HEK293 (cell line): ENCODE data around the gene ACTRT2.

Experiments
- CTCF ChIA-PET: fragments of 350-600 bp; formaldehyde crosslinking; extraction: SDS; loops from one replicate; lab custom pipeline; 2021; ENCODE audit warnings: antibody characterized with exemption; lab: Yijun Ruan, JAX
- POLR2A ChIA-PET: fragments of 300-600 bp; formaldehyde crosslinking; extraction: SDS; loops from one replicate; lab custom pipeline; 2020; ENCODE audit warnings: antibody characterized with exemption, inconsistent platforms; lab: Yijun Ruan, JAX
- H3K27ac ChIP-seq: fragments of 200-500 bp; sonication (Bioruptor generic); 2 replicates; pipeline ENCODE4 v1.5.1; 2014; ENCODE audit warnings: low read depth, low read length, control low read depth, inconsistent platforms; ENCODE audit errors: extremely low read depth
- H3K36me3 ChIP-seq, 2 experiments: fragments of 200-500 bp in 1 of 2; sonication (Bioruptor generic) in 1 of 2; 1 replicate in 1 of 2; 2 replicates in 1 of 2; pipeline ENCODE4 v1.5.1; 2014 to 2017; ENCODE audit warnings: inconsistent platforms in 2 of 2, low read length in 2 of 2; ENCODE audit not compliant: control insufficient read depth in 2 of 2, insufficient read depth in 1 of 2
- H3K4me1 ChIP-seq: fragments of 200-500 bp; sonication (Bioruptor generic); 2 replicates; pipeline ENCODE4 v1.5.1; 2014; ENCODE audit warnings: mild to moderate bottlenecking, low read length, inconsistent platforms; ENCODE audit not compliant: control insufficient read depth, insufficient read depth
- H3K4me3 ChIP-seq: 2 replicates; pipeline ENCODE4 v1.5.1; 2011; ENCODE audit warnings: low read depth, mild to moderate bottlenecking, control low read depth, low read length, moderate library complexity
- H3K9me3 ChIP-seq: fragments of 200-500 bp; sonication (Bioruptor generic); 2 replicates; pipeline ENCODE4 v1.5.1; 2014; ENCODE audit warnings: low read depth, low read length, inconsistent platforms; ENCODE audit not compliant: control insufficient read depth, insufficient read depth
- BCL11A ChIP-seq: fragments of 450-650 bp; formaldehyde crosslinking; IDR thresholded peaks from 2 replicates; pipeline ENCODE4 v1.5.1; 2016; ENCODE audit warnings: low read depth, missing biosample characterization, missing genetic modification characterization
- GLIS1 ChIP-seq: fragments of 450-650 bp; formaldehyde crosslinking; IDR thresholded peaks from 2 replicates; pipeline ENCODE4 v1.5.1; 2016; ENCODE audit warnings: missing biosample characterization, missing genetic modification characterization
- GLIS2 ChIP-seq: fragments of 450-650 bp; formaldehyde crosslinking; IDR thresholded peaks from 2 replicates; pipeline ENCODE4 v1.5.1; 2016; ENCODE audit warnings: missing biosample characterization, missing genetic modification characterization
- IKZF3 ChIP-seq: fragments of 450-650 bp; IDR thresholded peaks from 2 replicates; pipeline ENCODE4 v1.5.0; 2018; ENCODE audit warnings: missing biosample characterization, mild to moderate bottlenecking, missing genetic modification characterization, moderate library complexity
- KLF16 ChIP-seq: fragments of 450-650 bp; formaldehyde crosslinking; IDR thresholded peaks from 2 replicates; pipeline ENCODE4 v1.5.1; 2017; ENCODE audit warnings: missing biosample characterization, missing genetic modification characterization
- KLF9 ChIP-seq: fragments of 450-650 bp; formaldehyde crosslinking; IDR thresholded peaks from 2 replicates; pipeline ENCODE4 v1.5.1; 2016; ENCODE audit warnings: missing biosample characterization, missing genetic modification characterization, low read depth
- MEIS1 ChIP-seq: sonication (generic); formaldehyde crosslinking; IDR thresholded peaks from 2 replicates; pipeline ENCODE4 v1.8.1; 2022; ENCODE audit warnings: missing genetic modification reagents, mild to moderate bottlenecking, borderline replicate concordance
- ZNF114 ChIP-seq: fragments of 450-650 bp; formaldehyde crosslinking; IDR thresholded peaks from 2 replicates; pipeline ENCODE4 v1.5.0; 2017; ENCODE audit warnings: missing biosample characterization, missing genetic modification characterization
- ZNF138 ChIP-seq: fragments of 450-650 bp; formaldehyde crosslinking; IDR thresholded peaks from 2 replicates; pipeline ENCODE4 v1.5.1; 2016; ENCODE audit warnings: missing biosample characterization, missing genetic modification characterization, borderline replicate concordance
- ZNF174 ChIP-seq: fragments of 450-650 bp; formaldehyde crosslinking; IDR thresholded peaks from 2 replicates; pipeline ENCODE4 v1.5.0; 2017; ENCODE audit warnings: missing biosample characterization, mild to moderate bottlenecking, missing genetic modification characterization
- ZNF266 ChIP-seq: fragments of 450-650 bp; formaldehyde crosslinking; IDR thresholded peaks from 2 replicates; pipeline ENCODE4 v1.5.1; 2016; ENCODE audit warnings: missing biosample characterization, missing genetic modification characterization, low read depth
- ZNF274 ChIP-seq, 2 experiments: fragments of 200-500 bp in 1 of 2; fragments of 450-650 bp in 1 of 2; sonication (Bioruptor generic) in 1 of 2; formaldehyde crosslinking in 1 of 2; IDR thresholded peaks; 2 replicates each; pipeline versions ENCODE4 v1.5.1 to v1.6.1; 2014 to 2016; ENCODE audit warnings: borderline replicate concordance in 1 of 2, inconsistent platforms in 1 of 2, low read length in 1 of 2, missing biosample characterization in 1 of 2, missing genetic modification characterization in 1 of 2
- ZNF292 ChIP-seq: fragments of 450-650 bp; formaldehyde crosslinking; IDR thresholded peaks from 2 replicates; pipeline ENCODE4 v1.5.1; 2016; ENCODE audit warnings: low read depth, missing biosample characterization, missing genetic modification characterization, borderline replicate concordance
- ZNF341 ChIP-seq: fragments of 450-650 bp; formaldehyde crosslinking; IDR thresholded peaks from 2 replicates; pipeline ENCODE4; 2016; ENCODE audit warnings: low read depth, missing biosample characterization, missing genetic modification characterization
- ZNF37A ChIP-seq: fragments of 450-650 bp; IDR thresholded peaks from 2 replicates; pipeline ENCODE4 v1.5.1; 2018; ENCODE audit warnings: missing biosample characterization, missing genetic modification characterization
- ZNF510 ChIP-seq: fragments of 450-650 bp; formaldehyde crosslinking; IDR thresholded peaks from 2 replicates; pipeline ENCODE4 v1.5.1; 2018; ENCODE audit warnings: mild to moderate bottlenecking, missing genetic modification characterization, missing biosample characterization; ENCODE audit not compliant: insufficient replicate concordance
- ZNF561 ChIP-seq: fragments of 450-650 bp; IDR thresholded peaks from 2 replicates; pipeline ENCODE4 v1.5.1; 2018; ENCODE audit warnings: missing biosample characterization, missing genetic modification characterization, borderline replicate concordance
- TF ChIP-seq, protein P1 (sequence below): fragments of 450-650 bp; formaldehyde crosslinking; IDR thresholded peaks from 2 replicates; pipeline ENCODE4 v1.5.1; 2016; ENCODE audit warnings: missing biosample characterization, missing genetic modification characterization
- TF ChIP-seq, protein P2 (sequence below): fragments of 450-650 bp; formaldehyde crosslinking; IDR thresholded peaks from 2 replicates; pipeline ENCODE4 v1.5.1; 2017; ENCODE audit warnings: missing biosample characterization, missing genetic modification characterization
- TF ChIP-seq, protein P3 (sequence below): fragments of 450-650 bp; formaldehyde crosslinking; IDR thresholded peaks from 2 replicates; pipeline ENCODE4 v1.5.1; 2017; ENCODE audit warnings: missing biosample characterization, missing genetic modification characterization

Gene ACTRT2

DNA sequence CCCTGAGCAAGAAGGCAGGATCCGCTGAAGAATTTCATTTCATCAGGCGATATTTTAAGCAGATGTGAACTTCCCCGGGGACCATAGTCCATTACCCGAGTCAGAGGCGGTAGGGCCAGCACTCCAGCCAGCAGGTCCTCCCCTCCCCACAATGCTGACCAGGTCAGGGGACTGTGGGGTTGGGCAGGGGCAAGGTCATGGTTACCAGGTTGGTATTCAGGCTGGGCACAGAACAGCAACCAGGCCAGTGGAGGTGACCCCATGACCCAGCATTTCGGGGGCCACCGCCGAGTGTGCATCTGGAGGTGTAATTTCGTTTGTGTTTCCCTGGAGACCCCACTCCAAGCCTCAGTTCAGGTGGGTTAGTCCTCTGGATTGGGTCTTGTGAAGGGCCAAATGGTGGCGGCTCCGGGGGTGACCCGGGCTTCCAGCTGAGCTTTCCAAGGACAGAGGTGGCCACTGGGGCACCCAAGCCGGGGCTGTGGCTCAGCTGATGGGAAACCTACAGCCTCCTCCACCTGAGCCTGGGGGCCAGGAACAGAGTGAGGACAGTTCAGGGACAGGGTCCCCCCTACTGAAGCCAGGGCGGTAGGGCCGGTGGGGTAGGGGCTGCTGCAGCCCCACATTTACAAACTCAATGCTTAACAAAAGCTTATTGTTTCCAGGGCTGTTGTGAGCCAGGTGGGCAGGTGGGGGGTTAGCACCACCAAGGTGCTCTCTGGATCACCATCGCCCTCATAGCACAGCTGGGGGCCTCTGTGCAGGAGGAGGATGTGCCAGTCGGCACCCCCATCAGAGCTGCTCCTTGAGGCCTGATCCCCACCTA lies 50.5 kb downstream of the ACTRT2 start:
- ChIA-PET CTCF (no interaction called here), POLR2A (no interaction called here)
- Histone ChIP-seq H3K4me3 (no peak overlapping the region), H3K36me3 (no peaks in the 10 kb centered on the region), H3K27ac (no peak overlapping the region), H3K9me3 (no peaks in the 10 kb centered on the region), H3K4me1 (no peaks in the 10 kb centered on the region; the same call in 1 of the 2 replicates)
- TF ChIP-seq ZNF561 (tag by site-specific recombination) (no peak), GLIS2 (peak; percentile 58), ZNF341 (tag by site-specific recombination) (no peak), KLF9 (tag by site-specific recombination) (no peak), ZNF37A (tag by site-specific recombination) (no peak), IKZF3 (tag by site-specific recombination) (no peak), MEIS1 (CRISPR knock-in tag) (no peak), GLIS1 (tag by site-specific recombination) (peak; percentile 75), BCL11A (0 out of 2 replicates have a peak, but pooled peaks have one; percentile 38), ZNF138 (tag by site-specific recombination) (no peak), KLF16 (tag by site-specific recombination) (no peak), ZNF274 (IDR thresholded peaks at IDR 0.05; ENCODE audit: low read length) (no peak), ZNF274 (tag by site-specific recombination; IDR thresholded peaks at IDR 0.05; ENCODE audit: borderline replicate concordance) (no peak), ZNF266 (tag by site-specific recombination) (no peak), ZNF292 (tag by site-specific recombination) (no peak), ZNF510 (tag by site-specific recombination) (no peak), ZNF174 (tag by site-specific recombination) (no peak), ZNF114 (no peak)
- TF ChIP-seq, protein P1, sequence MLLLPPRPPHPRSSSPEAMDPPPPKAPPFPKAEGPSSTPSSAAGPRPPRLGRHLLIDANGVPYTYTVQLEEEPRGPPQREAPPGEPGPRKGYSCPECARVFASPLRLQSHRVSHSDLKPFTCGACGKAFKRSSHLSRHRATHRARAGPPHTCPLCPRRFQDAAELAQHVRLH (tag by site-specific recombination) = no peak
- TF ChIP-seq, protein P2, sequence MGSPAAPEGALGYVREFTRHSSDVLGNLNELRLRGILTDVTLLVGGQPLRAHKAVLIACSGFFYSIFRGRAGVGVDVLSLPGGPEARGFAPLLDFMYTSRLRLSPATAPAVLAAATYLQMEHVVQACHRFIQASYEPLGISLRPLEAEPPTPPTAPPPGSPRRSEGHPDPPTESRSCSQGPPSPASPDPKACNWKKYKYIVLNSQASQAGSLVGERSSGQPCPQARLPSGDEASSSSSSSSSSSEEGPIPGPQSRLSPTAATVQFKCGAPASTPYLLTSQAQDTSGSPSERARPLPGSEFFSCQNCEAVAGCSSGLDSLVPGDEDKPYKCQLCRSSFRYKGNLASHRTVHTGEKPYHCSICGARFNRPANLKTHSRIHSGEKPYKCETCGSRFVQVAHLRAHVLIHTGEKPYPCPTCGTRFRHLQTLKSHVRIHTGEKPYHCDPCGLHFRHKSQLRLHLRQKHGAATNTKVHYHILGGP (tag by site-specific recombination) = no peak
- TF ChIP-seq, protein P3, sequence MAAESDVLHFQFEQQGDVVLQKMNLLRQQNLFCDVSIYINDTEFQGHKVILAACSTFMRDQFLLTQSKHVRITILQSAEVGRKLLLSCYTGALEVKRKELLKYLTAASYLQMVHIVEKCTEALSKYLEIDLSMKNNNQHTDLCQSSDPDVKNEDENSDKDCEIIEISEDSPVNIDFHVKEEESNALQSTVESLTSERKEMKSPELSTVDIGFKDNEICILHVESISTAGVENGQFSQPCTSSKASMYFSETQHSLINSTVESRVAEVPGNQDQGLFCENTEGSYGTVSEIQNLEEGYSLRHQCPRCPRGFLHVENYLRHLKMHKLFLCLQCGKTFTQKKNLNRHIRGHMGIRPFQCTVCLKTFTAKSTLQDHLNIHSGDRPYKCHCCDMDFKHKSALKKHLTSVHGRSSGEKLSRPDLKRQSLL = no peak
